Endothelial cell of umbilical vein (primary cell): ENCODE results near the gene NELL2. TPM values are rescaled to one million over a fixed set of nuclear protein-coding genes. Genes with fewer than 3 reads are reported as not detected.

Experiments used
- BruUV-seq: library from RNA; stranded (reverse); fragments of 400-500 nt; replicated peaks from 2 replicates; lab custom pipeline; 2021; lab: Mats Ljungman, UMichigan
- CTCF ChIA-PET: fragments of 300-600, 350-600 bp; sonication (Branson Sonifier 250); formaldehyde crosslinking; loops from one replicate; lab custom pipeline; 2021; ENCODE audit warnings: antibody characterized with exemption, inconsistent platforms; lab: Charles Lee
- POLR2A ChIA-PET: fragments of 300-600, 350-600 bp; sonication (Branson Sonifier 250); formaldehyde crosslinking; loops from one replicate; lab custom pipeline; 2021; ENCODE audit warnings: antibody characterized with exemption, inconsistent platforms; lab: Charles Lee
- DNase-seq: peaks from one replicate; pipeline ENCODE4 v3.0.0-alpha.2; 2011; ENCODE audit warnings: low read depth, low spot score
- FAIRE-seq: peaks from 2 replicates; lab custom pipeline; 2011; peaks lifted over from hg19 to GRCh38; lab: Jason Lieb, UNC
- H2AFZ ChIP-seq: 2 replicates; pipeline ENCODE4 v1.6.0; 2012; ENCODE audit warnings: low read depth, low read length, control low read depth, inconsistent platforms
- H3K27ac ChIP-seq: 2 replicates; pipeline ENCODE4 v1.5.1; 2011; ENCODE audit warnings: low read depth, mild to moderate bottlenecking, control low read depth, low read length, moderate library complexity; ENCODE audit not compliant: insufficient read depth
- H3K27me3 ChIP-seq, 2 experiments: 2 replicates each; pipeline versions ENCODE4 v1.6.0 to v1.6.1; 2011; ENCODE audit warnings: low read length in 2 of 2, mixed read lengths in 1 of 2; ENCODE audit not compliant: control insufficient read depth in 2 of 2, insufficient read depth in 2 of 2
- H3K36me3 ChIP-seq, 2 experiments: 2 replicates in 1 of 2; 3 replicates in 1 of 2; pipeline ENCODE4 v1.5.1; 2011; ENCODE audit warnings: low read length in 2 of 2, mild to moderate bottlenecking in 1 of 2, moderate library complexity in 1 of 2; ENCODE audit not compliant: control insufficient read depth in 2 of 2, insufficient read depth in 2 of 2; ENCODE audit errors: extremely low read depth in 1 of 2
- H3K4me1 ChIP-seq: 3 replicates; pipeline ENCODE4 v1.5.1; 2011; ENCODE audit warnings: mild to moderate bottlenecking, low read length; ENCODE audit not compliant: control insufficient read depth, insufficient read depth; ENCODE audit errors: extremely low read depth
- H3K4me2 ChIP-seq: 2 replicates; pipeline ENCODE4 v1.6.1; 2011; ENCODE audit warnings: low read length, control low read depth, mixed read lengths; ENCODE audit not compliant: insufficient read depth
- H3K4me3 ChIP-seq, 3 experiments: fragments of 200-600 bp in 1 of 3; sonication (generic), shearing (Covaris generic) in 1 of 3; replicated peaks in 1 of 3; 2 replicates each; pipeline ENCODE4 v1.5.1; 2011 to 2016; ENCODE audit warnings: control low read depth in 3 of 3, low read length in 3 of 3, mild to moderate bottlenecking in 2 of 3, inconsistent platforms in 1 of 3, low read depth in 1 of 3, moderate library complexity in 1 of 3; ENCODE audit not compliant: insufficient read depth in 1 of 3
- H3K79me2 ChIP-seq: 2 replicates; pipeline ENCODE4 v1.6.0; 2012; ENCODE audit warnings: low read length, inconsistent platforms; ENCODE audit not compliant: control insufficient read depth, insufficient read depth
- H3K9ac ChIP-seq: replicated peaks from 2 replicates; pipeline ENCODE3; 2011; ENCODE audit warnings: low read length, control low read depth; ENCODE audit not compliant: insufficient read depth; ENCODE audit errors: extremely low read depth
- H3K9me1 ChIP-seq: replicated peaks from 3 replicates; pipeline ENCODE4 v1.6.0; 2011; ENCODE audit warnings: mild to moderate bottlenecking, low read length; ENCODE audit not compliant: control insufficient read depth, insufficient read depth; ENCODE audit errors: extremely low read depth
- H3K9me3 ChIP-seq: replicated peaks from 2 replicates; pipeline ENCODE4 v1.5.1; 2012; ENCODE audit warnings: low read length, inconsistent platforms; ENCODE audit not compliant: control insufficient read depth, insufficient read depth
- H4K20me1 ChIP-seq: replicated peaks from 2 replicates; pipeline ENCODE3; 2011; ENCODE audit warnings: mild to moderate bottlenecking, low read length; ENCODE audit not compliant: control insufficient read depth, insufficient read depth; ENCODE audit errors: extremely low read depth
- CTCF ChIP-seq, 2 donors: IDR thresholded peaks; 1 replicate in 1 of 2; 2 replicates in 1 of 2; pipeline ENCODE4 v1.5.1; 2011; ENCODE audit warnings: low read length in 2 of 2, mild to moderate bottlenecking in 2 of 2, moderate library complexity in 2 of 2, control low read depth in 1 of 2, inconsistent platforms in 1 of 2, low read depth in 1 of 2; ENCODE audit not compliant: insufficient read depth in 1 of 2; ENCODE audit errors: extremely low read depth in 1 of 2
- EZH2 ChIP-seq: IDR thresholded peaks from 2 replicates; pipeline ENCODE4 v1.6.1; 2012; ENCODE audit warnings: borderline replicate concordance, low read depth, mild to moderate bottlenecking, moderate library complexity, low read length, inconsistent platforms; ENCODE audit not compliant: severe bottlenecking
- FOS ChIP-seq: IDR thresholded peaks from 2 replicates; pipeline ENCODE4 v1.6.1; 2011; ENCODE audit warnings: mild to moderate bottlenecking, low read length, moderate library complexity, borderline replicate concordance; ENCODE audit not compliant: insufficient read depth
- GATA2 ChIP-seq: IDR thresholded peaks from 2 replicates; pipeline ENCODE4 v1.7.0; 2011; ENCODE audit warnings: low read depth, mild to moderate bottlenecking, moderate library complexity, mixed read lengths, low read length; ENCODE audit not compliant: insufficient read length, insufficient read depth
- JUN ChIP-seq: IDR thresholded peaks from 2 replicates; pipeline ENCODE4 v1.6.1; 2011; ENCODE audit warnings: borderline replicate concordance, low read depth; ENCODE audit not compliant: insufficient read length, insufficient read depth
- MAX ChIP-seq: IDR thresholded peaks from 2 replicates; pipeline ENCODE4 v1.6.1; 2011; ENCODE audit not compliant: insufficient read depth, insufficient read length
- MYC ChIP-seq: IDR thresholded peaks from one replicate; pipeline ENCODE4 v1.6.1; 2011; ENCODE audit warnings: mild to moderate bottlenecking, low read depth, low read length
- POLR2A ChIP-seq: IDR thresholded peaks from 2 replicates; pipeline ENCODE4 v1.6.1; 2012; ENCODE audit warnings: low read depth, mild to moderate bottlenecking, control low read depth, low read length
- POLR2AphosphoS5 ChIP-seq: IDR thresholded peaks from 2 replicates; pipeline ENCODE4 v1.6.1; 2012; ENCODE audit warnings: low read depth, mild to moderate bottlenecking, control low read depth, low read length, moderate library complexity; ENCODE audit not compliant: insufficient read depth
- dilution Hi-C: fragments of 300-500 bp; cut with MboI; formaldehyde crosslinking; loops from one replicate; pipeline ENCODE4 v1.15.0; 2019; ENCODE audit warnings: low sequenced_read_pairs; ENCODE audit not compliant: extremely low pct_ligation_motif_present
- intact Hi-C: fragments of 100-400 bp; cut with micrococcal nuclease; formaldehyde crosslinking; loops from one replicate; pipeline ENCODE4 v1.10.0; 2022
- polyA plus RNA-seq, 4 experiments: library from polyadenylated mRNA; depleted of rRNA in 3 of 4; stranded (reverse) in 3 of 4; unstranded in 1 of 4; fragments of >200 nt; gene quantifications; 2 replicates each; pipeline versions ENCODE4 v1.2.1 to v1.2.3, GENCODE V29; 2011 to 2012; ENCODE audit warnings: missing spikeins in 1 of 4
- total RNA-seq: library from RNA; stranded (reverse); gene quantifications from 2 replicates; pipeline ENCODE4 v1.2.3, GENCODE V29; 2021

Gene NELL2
- total and polyA plus RNA-seq, 2 donors (not counting 3 experiments of a cell fraction or from before 2014, with no cell fraction given), result 0.11 to 0.49 TPM

GRCh38 chr12:44873898-44874297 lies 2.2 kb downstream of the NELL2 start:
- Histone ChIP-seq H3K79me2 (no peaks in the 10 kb centered on the region), H3K4me1 (peaks cover 11% of the 10 kb centered on the region), H3K4me3 (no peak overlapping the region), H3K27ac (no peak overlapping the region), H3K36me3 (no peaks in the 10 kb centered on the region), H3K9ac (no peak overlapping the region), H3K9me1 (no peaks in the 10 kb centered on the region), H4K20me1 (no peaks in the 10 kb centered on the region), H2AFZ (no peak overlapping the region), H3K27me3 (peaks cover 26 to 44% of the 10 kb centered on the region in 2 experiments), H3K4me2 (no peak overlapping the region), H3K9me3 (no peaks in the 10 kb centered on the region)
- intact Hi-C loops, result no loop called here
- ChIA-PET POLR2A (no interaction called here), CTCF (interaction anchor here (1.4 to 1.8 kb wide), 2 partner anchors 11 to 75 kb away, joined by 3 to 7 read pairs; no protein-coding TSS in a partner anchor)
- FAIRE-seq (no peak), DNase-seq (no peak)
- dilution Hi-C loops, result no loop called here
- no TSS peak for BruUV-seq
- TF ChIP-seq JUN (no peak), EZH2 (no peak), MYC (no peak), GATA2 (no peak), FOS (no peak), POLR2A (no peak), MAX (no peak), POLR2AphosphoS5 (no peak), CTCF (IDR thresholded peaks at IDR 0.05; ENCODE audit: extremely low read depth in 1 of 2, insufficient read depth in 1 of 2, low read depth in 1 of 2, low read length in 2 of 2) (no peak)
